ENCODE measurements around the gene TRAF3IP1. TPM values are rescaled to one million over a fixed set of nuclear protein-coding genes. Genes with fewer than 3 reads are reported as not detected.
A peak's percentile ranks its signal among the peaks of the same experiment; 100 is the strongest.

TRAF3IP1 gene
- total RNA-seq, 4 donors from 2014 or later = 8.5 to 20.8 (median 10.9) TPM

DNA sequence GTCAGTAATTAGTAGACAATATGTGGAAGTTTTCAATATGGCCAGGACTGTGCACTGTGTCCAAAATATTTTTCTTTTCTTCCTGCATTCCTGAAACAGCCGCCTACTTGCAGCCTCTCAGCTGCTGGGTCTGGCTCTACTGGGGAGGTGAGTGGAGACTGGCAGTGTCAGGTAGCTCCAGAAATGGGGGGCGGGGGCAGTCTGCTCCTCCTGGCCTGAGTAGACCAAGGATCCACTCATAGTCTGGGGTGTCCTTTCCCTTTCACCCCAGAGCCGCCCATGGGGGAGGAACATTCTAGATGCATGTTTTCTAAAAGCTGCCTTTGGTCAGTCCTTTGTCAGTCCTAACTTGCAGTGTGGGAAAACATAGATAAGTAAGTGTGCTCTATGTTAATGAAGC is 23.7 kb downstream of the TRAF3IP1 start:
- Histone ChIP-seq H3K27ac (no peak overlapping the region), H3K4me3 (no peak overlapping the region), H3K36me3 (peaks cover 0 to 8% of the 10 kb centered on the region in 2 donors), H3K4me1 (peaks cover 6 to 7% of the 10 kb centered on the region in 2 donors), H3K9me3 (no peaks in the 10 kb centered on the region), H3K27me3 (no peaks in the 10 kb centered on the region)
- intact Hi-C loops (cut with DNase I; ENCODE audit: low total_unique reads) = no loop called here
- in situ Hi-C loops (cut with MboI; ENCODE audit: low sequenced_read_pairs in 4 of 4) = no loop called here
- ATAC-seq (no peak), DNase-seq (no peak)
- TF ChIP-seq CTCF (IDR thresholded peaks at IDR 0.05 in 4 of 5, conservative IDR thresholded peaks at IDR 0.05 in 1 of 5) (no peak), POLR2A (IDR thresholded peaks at IDR 0.05) (no peak)

- in situ Hi-C loops (cut with MboI; ENCODE audit: low sequenced_read_pairs in 4 of 4) = no loop called here
- Histone ChIP-seq H3K27ac (no peak overlapping the region), H3K4me3 (no peak overlapping the region), H3K36me3 (peaks cover 0 to 13% of the 10 kb centered on the region in 2 donors), H3K9me3 (no peaks in the 10 kb centered on the region), H3K27me3 (no peaks in the 10 kb centered on the region), H3K4me1 (peaks cover under 1 to 2% of the 10 kb centered on the region in 2 donors)
- ATAC-seq (no peak), DNase-seq (no peak)
- TF ChIP-seq CTCF (IDR thresholded peaks at IDR 0.05 in 4 of 5, conservative IDR thresholded peaks at IDR 0.05 in 1 of 5) (no peak), POLR2A (IDR thresholded peaks at IDR 0.05) (no peak)
- intact Hi-C loops (cut with DNase I; ENCODE audit: low total_unique reads) = no loop called here
Measured at GRCh38 chr2:238344517-238344916, 24.2 kb downstream of the TRAF3IP1 start.

- H3K27me3 ChIP-seq = no peaks in the 10 kb centered on the region
- no peaks in the 10 kb centered on the region for H3K4me1 ChIP-seq
- no peak overlapping the region for H3K4me3 ChIP-seq
- no peaks in the 10 kb centered on the region for H3K9me3 ChIP-seq
- intact Hi-C loops (cut with DNase I; ENCODE audit: low total_unique reads) = no loop called here
- no peak overlapping the region for H3K27ac ChIP-seq
- ATAC-seq = peak in 1 of 2 donors; percentile 30
- in situ Hi-C loops (cut with MboI; ENCODE audit: low sequenced_read_pairs in 4 of 4) = no loop called here
- TF ChIP-seq POLR2A (IDR thresholded peaks at IDR 0.05) = no peak
- no peak for TF ChIP-seq CTCF (IDR thresholded peaks at IDR 0.05 in 4 of 5, conservative IDR thresholded peaks at IDR 0.05 in 1 of 5)
- no peak for DNase-seq
- peaks cover 0 to 16% of the 10 kb centered on the region in 2 donors for H3K36me3 ChIP-seq
Measured at GRCh38 chr2:238345297-238345968, 25.1 kb downstream of the TRAF3IP1 start.

DNA sequence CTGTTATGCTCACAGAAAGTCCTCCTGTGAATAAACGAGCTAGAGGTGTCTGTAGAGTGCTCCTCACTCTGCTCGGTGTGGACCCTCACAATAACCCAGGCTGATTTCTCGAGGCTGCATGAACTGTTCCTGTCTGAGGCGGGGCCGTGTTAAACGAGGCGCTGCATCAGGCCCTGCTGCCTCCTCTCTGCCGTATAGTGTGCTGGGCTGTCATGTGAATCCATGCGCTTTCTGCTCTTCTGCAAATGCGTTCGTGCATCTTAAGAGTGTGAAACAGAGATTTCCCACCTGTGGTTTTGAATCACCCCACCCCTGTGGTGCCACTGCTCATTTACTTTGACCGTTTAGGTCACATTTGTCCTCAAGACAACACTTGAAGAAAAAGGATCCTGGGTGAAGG is 26.2 kb downstream of the TRAF3IP1 start:
- no peak for ATAC-seq
- H3K36me3 ChIP-seq = peaks cover 0 to 16% of the 10 kb centered on the region in 2 donors
- in situ Hi-C loops (cut with MboI; ENCODE audit: low sequenced_read_pairs in 4 of 4) = no loop called here

More for the DNA sequence above, 26.2 kb downstream of the TRAF3IP1 start:
- Histone ChIP-seq H3K9me3 (no peaks in the 10 kb centered on the region), H3K27me3 (no peaks in the 10 kb centered on the region), H3K4me3 (no peak overlapping the region), H3K4me1 (no peaks in the 10 kb centered on the region), H3K27ac (no peak overlapping the region)
- intact Hi-C loops (cut with DNase I; ENCODE audit: low total_unique reads) = no loop called here
- no peak for DNase-seq
- TF ChIP-seq CTCF (IDR thresholded peaks at IDR 0.05 in 4 of 5, conservative IDR thresholded peaks at IDR 0.05 in 1 of 5) (no peak), POLR2A (IDR thresholded peaks at IDR 0.05) (no peak)
